ENCODE results near the gene C2CD2.

DNA sequence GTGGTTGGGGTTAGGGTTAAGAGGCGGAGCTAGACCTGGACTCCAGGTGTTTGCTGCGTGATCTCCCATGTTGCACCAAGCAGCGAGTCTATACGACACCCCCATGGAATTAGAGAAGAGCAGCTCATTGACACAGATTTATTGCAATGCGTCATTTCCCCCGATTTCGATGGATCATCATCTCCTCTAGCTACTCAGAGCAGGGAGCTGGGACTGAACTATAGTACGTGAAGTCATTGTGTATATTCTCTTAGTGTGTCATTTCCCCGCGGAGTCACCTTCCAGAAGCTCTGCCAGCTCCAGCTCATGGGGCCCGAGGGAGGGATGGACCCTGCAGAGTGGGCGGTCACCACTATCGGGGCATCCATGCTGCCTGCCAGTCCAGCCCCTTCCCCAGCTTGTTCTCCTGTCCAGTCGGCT, 7.5 kb upstream of the C2CD2 start:
- TF ChIP-seq CTCF (IDR thresholded peaks at IDR 0.05; ENCODE audit: low read depth, low read length) = no peak
- TF ChIP-seq EZH2phosphoT487 (IDR thresholded peaks at IDR 0.05; ENCODE audit: low read depth) = no peak
